Parathyroid adenoma (tissue), 2 donors: Measurements from ENCODE around the gene MCAT.

Experiments
- H2AFZ ChIP-seq: fragments of 300-600 bp; sonication (generic); one replicate; pipeline ENCODE4 v1.7.0; 2017; ENCODE audit warnings: antibody characterized with exemption, mild to moderate bottlenecking
- H3K27ac ChIP-seq: fragments of 300-600 bp; sonication (generic); one replicate; pipeline ENCODE4 v1.7.0; 2017
- H3K27me3 ChIP-seq: fragments of 300-600 bp; sonication (generic); one replicate; pipeline ENCODE4 v1.7.0; 2017; ENCODE audit warnings: low read length; ENCODE audit not compliant: control insufficient read depth, insufficient read depth
- H3K36me3 ChIP-seq: fragments of 300-600 bp; sonication (generic); one replicate; pipeline ENCODE4 v1.7.0; 2017; ENCODE audit warnings: low read length; ENCODE audit not compliant: control insufficient read depth, insufficient read depth
- H3K4me1 ChIP-seq: fragments of 300-600 bp; sonication (generic); one replicate; pipeline ENCODE4 v1.7.0; 2017; ENCODE audit warnings: control low read depth
- H3K4me2 ChIP-seq: fragments of 300-600 bp; sonication (generic); one replicate; pipeline ENCODE4 v1.7.0; 2017; ENCODE audit warnings: low read length
- H3K4me3 ChIP-seq: fragments of 300-600 bp; sonication (generic); one replicate; pipeline ENCODE4 v1.7.0; 2017; ENCODE audit warnings: low read depth, low read length
- H3K79me2 ChIP-seq: fragments of 300-600 bp; sonication (generic); one replicate; pipeline ENCODE4 v1.7.0; 2017; ENCODE audit warnings: control low read depth
- H3K9ac ChIP-seq: fragments of 300-600 bp; sonication (generic); one replicate; pipeline ENCODE4 v1.7.0; 2017; ENCODE audit warnings: mild to moderate bottlenecking
- H3K9me3 ChIP-seq: fragments of 300-600 bp; sonication (generic); one replicate; pipeline ENCODE4 v1.7.0; 2017; ENCODE audit warnings: low read length; ENCODE audit not compliant: control insufficient read depth
- CTCF ChIP-seq: fragments of 300-600 bp; sonication (generic); IDR thresholded peaks from one replicate; pipeline ENCODE4 v1.7.0; 2017; ENCODE audit warnings: antibody characterized with exemption, mild to moderate bottlenecking
- donor health status: primary hyperparathyroidism.

MCAT gene

DNA sequence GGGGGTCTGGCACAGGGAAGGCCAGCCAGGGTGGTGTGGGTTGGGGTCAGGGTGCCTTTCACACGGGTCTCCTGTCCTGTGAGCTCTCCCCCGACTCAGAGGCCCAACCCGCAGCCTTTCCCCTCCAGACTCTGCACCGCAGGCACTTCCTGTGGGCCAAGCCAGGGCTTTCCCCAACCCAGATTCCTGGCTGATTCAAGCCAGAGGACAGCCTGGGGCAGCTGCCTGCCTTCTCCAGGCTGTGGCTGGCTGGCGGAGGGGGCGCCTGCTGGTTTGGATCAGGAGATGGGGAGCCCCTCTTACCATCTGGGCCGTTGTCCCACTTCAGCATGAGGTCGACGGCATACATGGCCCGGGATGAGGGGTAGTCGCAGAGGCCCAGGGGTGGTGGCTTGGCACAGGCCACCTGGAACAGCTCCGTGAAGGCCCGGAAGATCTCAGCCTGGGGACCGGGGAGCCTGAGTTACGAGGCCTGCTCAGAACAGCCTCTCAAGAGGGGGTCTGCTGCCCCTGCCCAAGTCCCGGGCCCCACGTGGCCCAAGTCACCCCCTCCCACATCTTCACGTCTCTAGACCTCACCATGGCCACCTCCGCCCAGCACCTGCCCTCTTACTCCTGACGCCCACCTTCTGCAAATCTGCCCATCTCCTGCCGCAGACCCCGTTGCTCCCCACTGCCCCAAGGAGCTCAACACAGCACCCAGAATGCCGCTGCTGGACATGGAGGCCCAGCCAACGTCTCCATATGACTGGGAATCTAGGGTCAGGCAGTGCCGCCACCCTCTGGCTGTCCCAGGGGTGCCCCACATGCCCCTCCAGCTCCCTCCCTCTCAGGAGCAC is 25.5 kb upstream of the MCAT start:
- no peaks in the 10 kb centered on the region for H3K27me3 ChIP-seq
- H3K9me3 ChIP-seq: no peaks in the 10 kb centered on the region
- no peak for TF ChIP-seq CTCF
- H3K4me1 ChIP-seq: no peaks in the 10 kb centered on the region
- no peaks in the 10 kb centered on the region for H3K79me2 ChIP-seq
- no peaks in the 10 kb centered on the region for H3K36me3 ChIP-seq
- no peak overlapping the region for H3K9ac ChIP-seq
- H3K4me2 ChIP-seq: no peak overlapping the region
- no peak overlapping the region for H3K27ac ChIP-seq
- H2AFZ ChIP-seq: no peak overlapping the region
- no peak overlapping the region for H3K4me3 ChIP-seq

DNA sequence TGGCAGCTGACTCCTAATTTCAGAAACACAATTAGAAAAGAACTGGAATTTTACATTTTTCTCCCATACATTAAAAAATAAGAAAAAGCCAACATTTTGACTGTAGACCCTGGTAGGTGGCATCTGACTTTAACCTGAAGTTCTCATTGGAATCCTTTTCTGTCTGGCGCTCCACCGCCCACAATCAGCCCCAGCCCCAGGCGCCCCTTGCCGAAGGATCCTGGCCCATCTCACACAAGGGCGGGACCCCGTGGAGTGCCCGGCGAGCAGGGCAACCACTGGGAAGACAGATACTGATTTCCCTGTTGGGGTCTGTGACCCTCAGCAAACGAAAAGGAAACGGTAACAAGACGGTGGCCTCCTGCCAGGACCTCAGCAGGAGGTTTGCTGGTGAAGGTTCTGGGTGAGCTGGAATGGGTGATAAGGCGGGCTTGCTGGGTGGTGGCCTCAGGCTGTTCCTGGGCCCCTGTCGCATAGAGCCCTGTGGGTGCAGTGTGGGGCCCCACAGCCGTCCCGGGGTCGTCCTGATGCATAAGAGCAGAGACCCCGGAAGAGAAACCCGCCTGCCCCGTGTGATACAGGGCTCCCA is 23.9 kb upstream of the MCAT start:
- H3K4me2 ChIP-seq: no peak overlapping the region
- H3K4me3 ChIP-seq: no peak overlapping the region
- no peak overlapping the region for H3K9ac ChIP-seq
- H3K79me2 ChIP-seq: no peaks in the 10 kb centered on the region
- no peaks in the 10 kb centered on the region for H3K36me3 ChIP-seq
- H3K9me3 ChIP-seq: no peaks in the 10 kb centered on the region
- H3K27ac ChIP-seq: no peak overlapping the region
- no peak for TF ChIP-seq CTCF
- no peaks in the 10 kb centered on the region for H3K4me1 ChIP-seq
- H2AFZ ChIP-seq: no peak overlapping the region
- no peaks in the 10 kb centered on the region for H3K27me3 ChIP-seq

DNA sequence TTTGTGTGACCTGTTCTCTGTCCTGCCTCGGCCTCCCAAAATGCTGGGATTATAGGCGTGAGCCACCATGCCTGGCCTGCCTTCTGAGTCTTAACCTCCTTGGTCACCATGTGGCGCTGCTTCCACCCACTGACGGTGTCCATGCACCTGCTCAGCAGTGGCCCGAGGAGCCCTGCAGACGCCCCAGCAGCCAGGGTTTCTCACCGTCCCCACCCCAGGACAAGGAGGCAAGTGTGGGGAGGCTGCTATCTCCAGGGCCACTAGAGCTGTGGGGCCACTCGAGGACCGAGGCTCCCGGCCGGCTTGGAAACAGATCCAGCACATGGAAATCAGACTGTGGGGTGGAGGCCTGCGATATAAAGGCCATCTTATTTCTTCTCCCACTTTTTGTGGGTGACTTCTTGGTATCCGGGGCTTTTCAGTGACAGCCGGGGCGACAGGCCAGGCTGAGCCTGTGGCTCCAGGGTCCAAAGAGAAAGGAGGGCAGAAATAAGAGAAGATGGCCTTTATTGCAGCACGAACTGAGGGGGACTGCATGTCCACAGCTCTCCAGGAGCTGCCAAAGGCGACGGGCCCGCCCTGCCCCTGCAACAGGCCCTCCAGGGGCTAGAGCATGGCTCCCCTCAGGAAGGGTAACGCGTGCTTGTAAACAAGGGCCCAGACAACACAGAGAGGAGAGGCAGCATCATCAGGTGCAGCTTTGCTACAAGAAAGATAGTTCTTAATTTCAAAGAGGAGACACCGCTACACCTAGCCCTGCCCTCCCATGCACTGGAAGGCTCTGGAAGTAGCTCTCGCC is 23.1 kb upstream of the MCAT start:
- H3K4me1 ChIP-seq: no peaks in the 10 kb centered on the region
- no peaks in the 10 kb centered on the region for H3K79me2 ChIP-seq
- no peak overlapping the region for H3K4me3 ChIP-seq
- H3K9me3 ChIP-seq: no peaks in the 10 kb centered on the region
- no peak overlapping the region for H3K27ac ChIP-seq
- H3K4me2 ChIP-seq: no peak overlapping the region
- no peaks in the 10 kb centered on the region for H3K27me3 ChIP-seq
- H2AFZ ChIP-seq: no peak overlapping the region
- no peak for TF ChIP-seq CTCF
- no peaks in the 10 kb centered on the region for H3K36me3 ChIP-seq
- no peak overlapping the region for H3K9ac ChIP-seq

DNA sequence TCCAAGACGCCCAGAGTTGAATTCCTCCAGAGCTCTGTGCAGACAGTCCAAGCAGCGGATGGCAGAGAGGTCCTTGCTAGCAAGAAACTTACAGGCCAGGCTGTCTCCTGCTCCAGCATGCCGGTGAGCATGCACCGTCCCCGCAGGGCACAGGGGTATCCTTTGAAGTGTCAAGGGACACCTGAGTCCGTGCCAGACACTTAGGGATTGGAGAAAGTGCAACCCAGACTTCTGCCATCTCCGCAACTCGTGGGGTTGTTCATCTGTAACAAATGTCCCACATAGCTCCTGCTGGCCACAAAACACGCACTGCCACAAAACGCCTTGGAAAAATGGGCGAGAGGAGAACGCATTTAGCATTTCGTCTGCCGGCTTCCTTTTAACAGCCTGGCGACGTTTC is 21.4 kb upstream of the MCAT start:
- Histone ChIP-seq H3K9ac (no peak overlapping the region), H3K79me2 (no peaks in the 10 kb centered on the region), H3K9me3 (no peaks in the 10 kb centered on the region), H3K27ac (no peak overlapping the region), H3K4me2 (no peak overlapping the region), H3K36me3 (no peaks in the 10 kb centered on the region), H3K4me1 (no peaks in the 10 kb centered on the region), H3K27me3 (no peaks in the 10 kb centered on the region), H2AFZ (no peak overlapping the region), H3K4me3 (no peak overlapping the region)
- TF ChIP-seq CTCF: no peak
